AG04450 (cell line): ENCODE results near the gene PLAC9. TPM values are rescaled to one million over a fixed set of nuclear protein-coding genes. Genes with fewer than 3 reads are reported as not detected.

Source experiments
- CTCF ChIA-PET: fragments of 300-600, 350-600 bp; formaldehyde crosslinking; extraction: SDS; loops from one replicate; lab custom pipeline; 2022; ENCODE audit warnings: antibody characterized with exemption, inconsistent platforms; lab: Charles Lee
- POLR2A ChIA-PET: fragments of 350-600 bp; formaldehyde crosslinking; extraction: SDS; loops from one replicate; lab custom pipeline; 2021; ENCODE audit warnings: antibody characterized with exemption, inconsistent platforms; lab: Yijun Ruan, JAX
- DNase-seq: peaks from one replicate; pipeline ENCODE4 v3.0.0-alpha.2; 2011; ENCODE audit warnings: low read depth, low spot score
- H3K27ac ChIP-seq: one replicate; pipeline ENCODE4 v1.5.1; 2012; ENCODE audit warnings: low read depth, low read length, control low read depth
- H3K27me3 ChIP-seq: one replicate; pipeline ENCODE4 v1.6.0; 2012; ENCODE audit warnings: low read length; ENCODE audit not compliant: control insufficient read depth, insufficient read depth
- H3K4me3 ChIP-seq: 2 replicates; pipeline ENCODE4 v1.5.1; 2011; ENCODE audit warnings: mild to moderate bottlenecking, low read depth, low read length, control low read depth
- H3K9me3 ChIP-seq: 2 replicates; pipeline ENCODE4 v1.5.1; 2012; ENCODE audit warnings: low read length; ENCODE audit not compliant: control insufficient read depth, insufficient read depth
- CTCF ChIP-seq: IDR thresholded peaks from 2 replicates; pipeline ENCODE4 v1.5.1; 2011; ENCODE audit warnings: low read depth, low read length, control low read depth, inconsistent platforms
- polyA plus RNA-seq: library from polyadenylated mRNA; depleted of rRNA; stranded (reverse); fragments of >200 nt; gene quantifications from 2 replicates; pipeline ENCODE4 v1.2.3, GENCODE V29; 2011

Gene PLAC9
- polyA plus RNA-seq, 1 experiment: 11.5 TPM

GRCh38 chr10:80150172-80150571 is 17.6 kb downstream of the PLAC9 start:
- DNase-seq: no peak
- no peaks in the 10 kb centered on the region for H3K27me3 ChIP-seq
- no peak overlapping the region for H3K27ac ChIP-seq
- no peak for TF ChIP-seq CTCF
- CTCF ChIA-PET: interaction anchor here (1.0 kb wide), 1 partner anchor 72 kb away, joined by 3 read pairs; no protein-coding TSS in a partner anchor
- no peaks in the 10 kb centered on the region for H3K9me3 ChIP-seq
- POLR2A ChIA-PET: no interaction called here
- no peak overlapping the region for H3K4me3 ChIP-seq

- ChIA-PET POLR2A (no interaction called here), CTCF (interaction anchor here (1.4 to 4.2 kb wide), 2 partner anchors 10 to 15 kb away, joined by 3 to 27 read pairs; no protein-coding TSS in a partner anchor)
- no peak for DNase-seq
- Histone ChIP-seq H3K27me3 (no peaks in the 10 kb centered on the region), H3K4me3 (no peak overlapping the region), H3K27ac (no peak overlapping the region), H3K9me3 (no peaks in the 10 kb centered on the region)
- no peak for TF ChIP-seq CTCF
Observed at GRCh38 chr10:80152820-80153219, 20.3 kb downstream of the PLAC9 start.

GRCh38 chr10:80153460-80153859 is 20.9 kb downstream of the PLAC9 start:
- TF ChIP-seq CTCF: no peak
- peak overlapping the region; percentile 95 for H3K27ac ChIP-seq
- no peaks in the 10 kb centered on the region for H3K27me3 ChIP-seq
- no peaks in the 10 kb centered on the region for H3K9me3 ChIP-seq
- POLR2A ChIA-PET: no interaction called here
- DNase-seq: no peak
- CTCF ChIA-PET: interaction anchor here (1.2 to 4.2 kb wide), 3 partner anchors 11 to 69 kb away, joined by 3 to 27 read pairs (median 4); no protein-coding TSS in a partner anchor
- no peak overlapping the region for H3K4me3 ChIP-seq

GRCh38 chr10:80154626-80154977 is 22.1 kb downstream of the PLAC9 start:
- POLR2A ChIA-PET: interaction anchor here (0.7 to 1.2 kb wide), 3 partner anchors 9 to 96 kb away, joined by 3 to 4 read pairs (median 3); no protein-coding TSS in a partner anchor
- TF ChIP-seq CTCF: no peak
- CTCF ChIA-PET: interaction anchor here (0.5 to 4.2 kb wide), 2 partner anchors 12 to 54 kb away, joined by 4 to 27 read pairs; no protein-coding TSS in a partner anchor
- no peak for DNase-seq
- no peaks in the 10 kb centered on the region for H3K27me3 ChIP-seq
- H3K9me3 ChIP-seq: no peaks in the 10 kb centered on the region
- no peak overlapping the region; the same call in 1 of the 2 replicates for H3K4me3 ChIP-seq
- peak overlapping the region; percentile 95 for H3K27ac ChIP-seq

DNA sequence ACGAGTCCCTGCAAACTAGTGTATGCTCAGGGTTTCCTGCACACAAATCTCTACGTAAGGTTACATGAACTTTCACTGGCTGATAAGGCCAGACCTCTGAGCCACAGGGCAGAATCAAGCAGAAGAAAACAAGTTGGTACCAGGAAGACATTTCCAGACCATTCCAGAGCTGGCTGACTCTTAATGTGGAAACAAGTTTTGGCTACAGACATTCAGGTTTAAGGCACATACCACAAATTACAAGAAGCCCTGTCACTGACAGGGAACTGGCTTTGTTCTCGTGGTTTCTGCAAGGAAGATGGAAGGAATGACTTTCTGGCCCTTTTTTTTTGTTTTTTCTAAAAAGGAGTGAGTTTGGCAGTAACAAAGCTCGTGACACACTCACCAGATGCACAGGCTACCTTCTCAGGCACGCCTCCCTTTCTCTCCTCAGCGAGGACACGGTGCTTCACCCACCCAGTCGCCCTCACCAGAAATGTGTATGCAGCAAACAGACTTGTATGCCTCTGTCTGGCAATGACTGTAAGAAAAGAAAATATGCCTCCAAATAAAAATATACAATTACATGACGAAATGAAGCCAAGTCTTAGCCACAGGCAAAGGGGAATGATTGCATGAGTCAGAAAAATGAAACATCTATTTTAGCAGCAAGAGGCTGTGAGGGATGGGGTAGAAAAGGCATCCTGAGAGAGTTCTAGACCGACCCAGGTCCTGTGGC is 22.6 kb downstream of the PLAC9 start:
- TF ChIP-seq CTCF: no peak
- Histone ChIP-seq H3K27ac (peak overlapping the region; percentile 95), H3K9me3 (no peaks in the 10 kb centered on the region), H3K4me3 (no peak overlapping the region; the same call in 1 of the 2 replicates), H3K27me3 (no peaks in the 10 kb centered on the region)
- POLR2A ChIA-PET: interaction anchor here (1.0 to 1.2 kb wide), 2 partner anchors 48 to 97 kb away, joined by 3 to 4 read pairs; no protein-coding TSS in a partner anchor
- CTCF ChIA-PET: interaction anchor here (0.5 to 4.2 kb wide), 4 partner anchors 11 to 67 kb away, joined by 3 to 27 read pairs (median 4); no protein-coding TSS in a partner anchor
- DNase-seq: peak; percentile 90
